ENCODE data around the gene STXBP2. TPM values are rescaled to one million over a fixed set of nuclear protein-coding genes. Genes with fewer than 3 reads are reported as not detected.
A peak's percentile ranks its signal among the peaks of the same experiment; 100 is the strongest.

STXBP2 gene
- total RNA-seq, 1 donor from 2014 or later: 200 TPM

DNA sequence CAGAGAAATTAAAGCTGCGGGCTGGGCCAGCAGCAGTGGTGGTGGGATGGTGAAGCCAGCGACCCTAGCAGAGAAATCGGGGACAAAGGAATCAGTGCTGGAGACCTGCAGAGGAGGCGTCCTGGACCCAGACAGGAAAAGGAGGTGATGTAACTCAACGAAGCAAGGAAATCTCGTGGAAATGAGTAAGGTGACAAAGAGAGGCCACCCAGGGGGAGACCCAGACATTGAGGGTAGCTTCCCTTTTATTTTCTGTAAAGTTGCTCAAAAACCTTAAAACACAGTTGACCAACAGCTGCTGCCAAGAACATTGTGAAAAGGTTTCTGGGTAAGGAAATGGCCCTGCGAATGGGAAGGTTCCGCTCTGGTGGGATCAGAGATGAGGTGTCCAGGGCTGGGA, 18.7 kb downstream of the STXBP2 start:
- Histone ChIP-seq H3K4me3 (no peak overlapping the region), H3K27ac (peak overlapping the region; percentile 74)
- TF ChIP-seq, protein P1, sequence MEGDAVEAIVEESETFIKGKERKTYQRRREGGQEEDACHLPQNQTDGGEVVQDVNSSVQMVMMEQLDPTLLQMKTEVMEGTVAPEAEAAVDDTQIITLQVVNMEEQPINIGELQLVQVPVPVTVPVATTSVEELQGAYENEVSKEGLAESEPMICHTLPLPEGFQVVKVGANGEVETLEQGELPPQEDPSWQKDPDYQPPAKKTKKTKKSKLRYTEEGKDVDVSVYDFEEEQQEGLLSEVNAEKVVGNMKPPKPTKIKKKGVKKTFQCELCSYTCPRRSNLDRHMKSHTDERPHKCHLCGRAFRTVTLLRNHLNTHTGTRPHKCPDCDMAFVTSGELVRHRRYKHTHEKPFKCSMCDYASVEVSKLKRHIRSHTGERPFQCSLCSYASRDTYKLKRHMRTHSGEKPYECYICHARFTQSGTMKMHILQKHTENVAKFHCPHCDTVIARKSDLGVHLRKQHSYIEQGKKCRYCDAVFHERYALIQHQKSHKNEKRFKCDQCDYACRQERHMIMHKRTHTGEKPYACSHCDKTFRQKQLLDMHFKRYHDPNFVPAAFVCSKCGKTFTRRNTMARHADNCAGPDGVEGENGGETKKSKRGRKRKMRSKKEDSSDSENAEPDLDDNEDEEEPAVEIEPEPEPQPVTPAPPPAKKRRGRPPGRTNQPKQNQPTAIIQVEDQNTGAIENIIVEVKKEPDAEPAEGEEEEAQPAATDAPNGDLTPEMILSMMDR (IDR thresholded peaks at IDR 0.05): no peak

DNA sequence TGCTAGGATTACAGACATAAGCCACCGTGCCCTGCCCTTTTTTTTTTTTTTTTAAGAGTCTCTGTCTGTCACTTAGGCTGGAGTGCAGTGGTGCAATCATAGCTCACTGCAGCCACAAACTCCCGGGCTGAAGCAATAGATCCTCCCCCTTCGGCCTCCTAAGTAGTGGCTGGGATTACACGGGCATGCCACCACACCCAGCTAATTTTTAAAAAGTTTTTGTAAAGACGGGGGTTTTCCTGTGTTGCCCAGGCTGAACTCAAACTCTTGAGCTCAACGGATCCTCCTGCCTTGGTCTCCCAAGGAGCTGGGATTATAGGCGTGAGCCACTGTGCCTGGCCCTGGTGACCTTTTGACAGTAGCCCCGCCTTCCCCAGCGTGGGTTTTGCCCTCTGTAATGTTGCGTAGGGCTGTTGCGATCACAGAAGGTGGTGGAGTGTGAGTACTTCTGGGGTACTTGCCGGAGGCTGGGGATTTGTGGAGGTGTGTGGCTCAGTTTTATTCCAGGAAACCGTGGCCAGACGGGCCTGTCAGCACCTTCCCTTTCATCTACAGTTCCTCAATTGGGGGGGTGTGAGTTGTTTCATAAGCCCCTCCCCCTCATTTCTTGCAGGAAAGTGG, 20.3 kb downstream of the STXBP2 start:
- peak overlapping the region; percentile 74 for H3K27ac ChIP-seq
- H3K36me3 ChIP-seq: no peaks in the 10 kb centered on the region
- H3K9me3 ChIP-seq: no peaks in the 10 kb centered on the region
- intact Hi-C loops (cut with DNase I): no loop called here
- DNase-seq: peak; percentile 83
- H3K4me1 ChIP-seq: peaks cover 26% of the 10 kb centered on the region
- peak; percentile 85 to 88 for ATAC-seq
- no peak overlapping the region for H3K4me3 ChIP-seq
- TF ChIP-seq, protein P1 (IDR thresholded peaks at IDR 0.05): no peak
- H3K27me3 ChIP-seq (ENCODE audit: low read depth): no peaks in the 10 kb centered on the region

More for the DNA sequence above, 18.7 kb downstream of the STXBP2 start:
- ATAC-seq: peak; percentile 12 to 43
- H3K36me3 ChIP-seq: no peaks in the 10 kb centered on the region
- no peaks in the 10 kb centered on the region for H3K27me3 ChIP-seq (ENCODE audit: low read depth)
- no peak for DNase-seq
- H3K4me1 ChIP-seq: peaks cover 28% of the 10 kb centered on the region
- intact Hi-C loops (cut with DNase I): no loop called here
- no peaks in the 10 kb centered on the region for H3K9me3 ChIP-seq

DNA sequence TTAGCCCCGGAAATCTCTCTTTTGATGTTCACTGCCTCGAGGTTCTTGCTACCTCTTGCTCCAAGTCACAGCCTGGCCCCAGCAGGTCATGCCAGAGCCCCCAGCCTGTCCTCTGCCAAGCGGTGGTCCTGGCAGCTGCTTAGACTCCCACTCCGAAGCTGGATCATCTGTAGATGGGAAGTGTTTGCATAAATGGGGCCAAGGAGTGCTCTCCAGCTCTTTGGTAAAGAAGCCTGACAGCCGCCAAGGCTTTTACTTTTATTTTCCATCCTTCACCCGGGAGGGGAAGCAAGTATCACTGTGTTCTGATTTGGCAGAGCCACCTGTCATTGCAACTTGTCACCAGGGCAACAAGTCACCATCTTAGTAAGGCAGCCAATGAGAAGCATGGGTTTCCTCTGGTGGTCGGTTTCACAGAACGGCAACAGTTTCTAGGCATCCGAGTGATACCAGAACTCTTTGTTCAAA, 21.3 kb downstream of the STXBP2 start:
- Histone ChIP-seq H3K4me3 (no peak overlapping the region), H3K9me3 (no peaks in the 10 kb centered on the region), H3K4me1 (peaks cover 18% of the 10 kb centered on the region), H3K36me3 (no peaks in the 10 kb centered on the region), H3K27ac (peak overlapping the region; percentile 74), H3K27me3 (ENCODE audit: low read depth) (no peaks in the 10 kb centered on the region)
- intact Hi-C loops (cut with DNase I): no loop called here
- TF ChIP-seq, protein P1 (IDR thresholded peaks at IDR 0.05): no peak
- ATAC-seq: peak; percentile 57 to 62
- no peak for DNase-seq

DNA sequence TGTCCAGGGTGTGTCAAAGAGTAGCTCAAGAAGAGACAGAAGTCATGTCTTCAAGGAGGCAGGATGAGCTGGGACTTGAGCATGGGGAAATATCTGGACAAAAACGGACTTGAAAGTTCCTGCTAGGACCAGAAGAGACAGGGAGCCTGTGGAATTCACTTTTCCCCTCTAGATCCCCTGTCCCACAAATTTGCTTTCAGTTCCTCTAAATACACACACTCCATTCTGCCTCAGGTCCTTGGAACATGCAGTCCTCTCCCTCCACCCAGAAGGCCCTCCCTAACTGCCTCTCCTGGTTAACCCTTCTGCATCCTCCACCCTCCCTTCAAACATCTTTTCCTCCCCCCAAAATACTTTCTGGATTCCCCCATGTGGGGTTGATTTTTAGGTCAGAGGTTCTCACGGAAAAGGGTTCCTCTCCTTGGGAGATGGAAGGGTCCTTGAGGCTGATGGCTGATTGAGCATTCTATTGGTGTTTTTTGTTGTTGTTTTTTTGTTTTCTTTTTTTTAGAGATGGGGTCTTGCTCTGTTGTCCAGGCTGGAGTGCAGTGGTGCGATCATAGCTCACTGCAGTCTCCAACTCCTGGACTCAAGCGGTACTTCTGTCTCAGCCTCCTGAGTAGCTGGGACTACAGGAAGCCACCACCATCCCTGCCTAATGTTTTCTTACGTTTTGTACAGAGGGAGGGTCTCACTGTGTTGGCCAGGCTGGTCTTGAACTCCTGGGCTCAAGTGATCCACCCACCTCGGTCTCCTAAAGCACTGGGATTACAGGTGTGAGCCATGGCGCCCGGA, 25.0 kb downstream of the STXBP2 start:
- Histone ChIP-seq H3K9me3 (no peaks in the 10 kb centered on the region), H3K4me1 (peaks cover 7% of the 10 kb centered on the region), H3K36me3 (no peaks in the 10 kb centered on the region), H3K4me3 (no peak overlapping the region), H3K27me3 (ENCODE audit: low read depth) (peaks cover 5% of the 10 kb centered on the region), H3K27ac (no peak overlapping the region)
- TF ChIP-seq, protein P1 (IDR thresholded peaks at IDR 0.05): no peak
- DNase-seq (no peak), ATAC-seq (no peak)
- intact Hi-C loops (cut with DNase I): no loop called here

DNA sequence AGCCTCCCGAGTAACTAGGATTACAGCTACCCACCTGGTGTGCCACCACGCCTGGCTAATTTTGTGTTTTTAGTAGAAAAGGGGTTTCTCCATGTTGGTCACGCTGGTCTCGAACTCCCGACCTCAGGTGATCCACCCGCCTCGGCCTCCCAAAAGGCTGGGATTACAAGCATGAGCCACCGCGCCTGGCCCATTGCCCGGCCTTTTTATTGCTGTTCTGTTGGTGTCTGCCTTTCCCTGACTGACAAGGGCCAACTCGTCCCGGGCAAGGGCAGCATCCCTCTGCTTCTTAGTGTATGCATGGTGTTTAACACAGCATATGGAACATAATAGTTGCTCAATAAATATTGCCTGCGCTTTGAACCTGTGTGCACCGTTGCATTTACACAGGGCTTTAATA, 25.7 kb downstream of the STXBP2 start:
- intact Hi-C loops (cut with DNase I): no loop called here
- H3K9me3 ChIP-seq: no peaks in the 10 kb centered on the region
- H3K27me3 ChIP-seq (ENCODE audit: low read depth): peaks cover 5% of the 10 kb centered on the region
- no peak overlapping the region for H3K4me3 ChIP-seq
- no peak overlapping the region for H3K27ac ChIP-seq
- no peaks in the 10 kb centered on the region for H3K36me3 ChIP-seq
- ATAC-seq (no peak), DNase-seq (no peak)
- TF ChIP-seq, protein P1 (IDR thresholded peaks at IDR 0.05): no peak
- peaks cover 6% of the 10 kb centered on the region for H3K4me1 ChIP-seq
